Activated CD4-positive, alpha-beta T cell treated with anti-CD3 and anti-CD28 coated beads, Interleukin-2, Interleukin-4, amounts not matched to agents 100 ng/mL and 50 ng/mL, durations not matched to agents 16 hours and 8 hours (primary cell): ENCODE results near the gene NRXN3.
"Not testable (repeated sequence)": the region's sequence is repeated elsewhere in the genome, so short reads cannot be mapped to it uniquely, and the experiment has no call there.

Experiments used
- DNase-seq: peaks from one replicate; pipeline ENCODE4 v3.0.0-alpha.2; 2020; ENCODE audit warnings: low spot score

Gene NRXN3

DNA sequence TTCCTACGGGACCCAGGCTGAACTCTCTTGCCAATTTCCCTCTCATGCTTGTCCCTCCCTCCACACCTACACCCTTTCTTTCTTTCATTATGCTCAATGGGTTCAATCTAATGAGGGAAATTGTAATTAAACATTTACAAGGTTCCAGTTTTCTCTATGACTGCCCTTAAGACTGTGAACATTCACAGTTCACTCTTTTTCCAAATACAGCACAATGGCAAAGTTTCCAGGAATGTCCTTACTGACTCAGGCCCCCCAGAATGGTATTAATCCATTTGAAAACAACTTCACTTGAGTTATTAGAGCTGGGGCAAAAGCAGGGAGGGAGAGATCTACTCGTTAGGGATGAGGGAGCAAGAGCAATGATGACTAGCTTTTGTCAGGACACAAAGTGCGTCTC lies 892.1 kb downstream of the NRXN3 start:
- DNase-seq: no peak

DNA sequence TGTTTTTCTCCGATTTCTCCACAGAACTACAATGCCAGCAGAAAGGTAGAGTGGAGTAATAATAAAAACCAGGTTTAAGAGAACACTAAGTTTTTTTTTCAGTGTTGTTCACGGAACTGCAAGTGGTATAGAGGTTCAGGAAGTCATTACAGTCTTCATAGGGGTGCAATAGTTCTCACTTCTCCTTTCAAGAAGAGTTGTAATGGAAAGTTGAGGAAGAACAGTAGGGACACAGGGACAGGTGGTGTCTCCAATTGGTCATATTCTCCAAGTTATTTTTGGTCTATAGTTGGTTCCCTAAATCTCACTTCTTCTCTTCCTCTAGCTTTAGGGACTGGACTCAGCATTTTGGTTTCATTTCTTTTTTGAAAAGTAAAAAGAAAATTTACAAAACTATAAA lies 894.0 kb downstream of the NRXN3 start:
- DNase-seq: no peak

GRCh38 chr14:79074510-79074909 lies 904.3 kb downstream of the NRXN3 start:
- DNase-seq: no peak

- DNase-seq: no peak
Measured at GRCh38 chr14:79076428-79076827, 906.3 kb downstream of the NRXN3 start.

- DNase-seq: no peak
Measured at GRCh38 chr14:79077096-79077495, 906.9 kb downstream of the NRXN3 start.

GRCh38 chr14:79080040-79080439 lies 909.9 kb downstream of the NRXN3 start:
- DNase-seq: no peak

GRCh38 chr14:79082883-79083282 lies 912.7 kb downstream of the NRXN3 start:
- no peak for DNase-seq

- DNase-seq: no peak
Measured at GRCh38 chr14:79083356-79083755, 913.2 kb downstream of the NRXN3 start.

DNA sequence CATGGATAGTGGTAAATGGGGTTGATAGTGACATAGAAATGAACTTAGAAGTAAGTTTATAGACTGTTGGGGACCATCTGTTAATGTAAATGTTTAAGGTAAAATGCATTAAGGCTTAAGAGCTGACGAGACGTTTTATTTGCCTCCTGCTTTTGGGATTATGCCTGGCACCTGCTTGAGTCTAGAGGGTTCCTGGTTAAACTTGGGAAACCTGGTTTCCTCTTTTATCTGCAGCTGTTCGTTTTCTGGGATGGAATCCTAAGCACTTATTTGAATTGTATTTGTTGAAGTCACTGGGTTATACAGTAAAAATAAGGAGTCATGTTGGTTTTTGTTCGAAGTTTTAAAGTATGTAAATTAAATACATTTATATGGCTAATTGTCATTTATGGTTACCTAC lies 914.7 kb downstream of the NRXN3 start:
- no peak for DNase-seq

GRCh38 chr14:79089576-79089975 lies 919.4 kb downstream of the NRXN3 start:
- DNase-seq: no peak

DNA sequence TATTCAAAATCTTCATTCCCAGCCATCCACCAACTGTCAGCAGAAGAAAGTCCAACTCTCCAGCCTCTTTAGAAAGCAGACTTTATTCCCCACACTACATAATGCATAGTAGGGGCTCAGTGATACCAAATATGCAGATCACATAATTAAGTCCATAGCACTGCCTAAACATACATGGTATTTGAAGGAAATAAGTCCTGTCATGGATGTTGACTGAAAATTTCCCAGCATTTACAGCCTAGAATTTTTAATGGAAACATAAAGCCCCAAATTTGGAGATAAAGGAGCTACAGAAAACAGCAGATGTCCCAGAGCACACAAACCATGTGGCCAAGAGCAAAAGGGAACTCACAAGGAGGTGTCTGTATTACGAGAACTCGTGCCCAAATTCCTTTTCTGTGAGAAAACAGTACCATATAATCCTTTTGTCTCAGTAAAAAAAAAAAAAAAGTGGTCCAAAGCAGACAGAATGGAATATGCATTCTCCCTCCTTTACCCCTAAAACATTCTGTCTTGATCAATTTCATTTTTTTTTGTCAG lies 920.5 kb downstream of the NRXN3 start:
- no peak for DNase-seq

- DNase-seq: no peak
Measured at GRCh38 chr14:79091381-79091963, 921.3 kb downstream of the NRXN3 start.

DNA sequence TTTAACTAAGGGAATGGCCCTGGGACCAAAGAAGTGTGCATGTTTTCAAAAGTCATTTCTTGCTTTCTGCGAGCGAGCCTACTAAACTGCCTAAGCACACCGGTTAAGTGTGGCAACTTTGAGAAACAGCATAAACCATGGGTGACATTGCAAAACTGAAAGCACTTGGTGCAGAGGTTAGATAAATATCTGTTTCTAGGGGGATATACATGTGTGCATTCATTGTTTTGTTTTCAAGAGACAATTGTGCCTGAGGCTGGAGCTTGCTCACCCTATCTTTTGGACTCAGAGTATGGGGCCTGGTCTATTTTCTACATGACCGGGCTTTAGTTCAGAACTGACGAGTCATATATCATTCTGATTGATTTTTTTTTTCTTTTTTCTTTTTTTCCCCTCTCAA lies 923.4 kb downstream of the NRXN3 start:
- no peak for DNase-seq

- no peak for DNase-seq
Measured at GRCh38 chr14:79094951-79095350, 924.8 kb downstream of the NRXN3 start.

- DNase-seq: no peak
Measured at GRCh38 chr14:79096811-79097210, 926.6 kb downstream of the NRXN3 start.

GRCh38 chr14:79098324-79098723 lies 928.2 kb downstream of the NRXN3 start:
- DNase-seq: no peak

- no peak for DNase-seq
Measured at GRCh38 chr14:79100578-79100977, 930.4 kb downstream of the NRXN3 start.

DNA sequence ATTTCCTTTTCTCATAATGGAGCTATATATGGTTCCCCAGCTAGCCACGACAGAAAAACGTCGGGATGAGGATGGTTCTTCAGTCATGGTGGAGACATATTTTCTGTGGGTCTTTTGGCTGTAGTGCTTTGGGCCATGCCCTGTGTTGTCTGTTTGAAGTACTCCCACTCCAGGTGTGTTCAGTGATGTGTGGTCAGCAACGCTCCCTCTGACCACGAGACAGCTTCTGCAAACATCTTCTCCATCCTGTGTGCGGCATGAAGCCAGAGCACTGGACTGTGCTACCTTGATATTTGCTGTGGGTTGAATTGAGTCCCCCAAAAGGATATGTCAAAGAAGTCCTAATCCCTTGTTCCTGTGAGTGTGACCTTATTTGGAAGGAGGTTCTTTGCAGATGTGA lies 931.2 kb downstream of the NRXN3 start:
- no peak for DNase-seq

GRCh38 chr14:79103764-79104163 lies 933.6 kb downstream of the NRXN3 start:
- DNase-seq: no peak

DNA sequence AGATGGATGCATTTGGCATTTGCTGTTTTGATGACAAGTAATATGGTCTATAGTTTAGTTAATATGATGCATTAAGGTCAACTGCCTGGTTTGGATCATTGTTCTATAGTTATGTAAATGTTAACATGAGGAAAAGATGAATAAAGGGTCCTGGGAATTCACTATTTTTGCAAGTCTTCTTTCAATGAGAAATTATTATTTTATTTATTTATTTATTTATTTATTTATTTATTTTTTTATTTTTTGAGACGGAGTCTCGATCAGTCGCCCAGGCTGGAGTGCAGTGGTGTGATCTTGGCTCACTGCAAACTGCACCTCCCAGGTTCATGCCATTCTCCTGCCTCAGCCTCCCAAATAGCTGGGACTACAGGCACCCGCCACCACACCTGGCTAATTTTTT lies 940.4 kb downstream of the NRXN3 start:
- not testable (repeated sequence) for DNase-seq

GRCh38 chr14:79111987-79112501 lies 941.9 kb downstream of the NRXN3 start:
- no peak for DNase-seq

DNA sequence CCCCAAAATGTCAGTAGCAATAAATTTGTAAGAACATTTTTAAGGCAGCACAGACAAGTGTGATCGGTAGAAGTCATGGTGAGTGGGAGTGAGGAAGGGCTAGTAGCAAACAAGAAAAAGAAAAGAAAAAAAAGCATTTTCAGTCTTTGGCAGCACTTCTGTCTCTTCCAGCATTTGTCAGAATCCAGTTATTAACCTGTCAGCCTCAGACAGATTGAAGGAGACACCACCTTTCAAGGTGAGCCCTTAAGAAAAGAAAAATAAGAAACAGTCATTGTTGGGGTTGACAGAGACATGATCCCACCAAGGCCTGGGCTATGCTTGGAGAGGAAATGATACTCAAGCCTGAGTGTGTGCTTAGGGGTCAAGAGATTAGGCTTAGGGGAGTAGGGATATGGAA lies 947.4 kb downstream of the NRXN3 start:
- no peak for DNase-seq

- no peak for DNase-seq
Measured at GRCh38 chr14:79118291-79118690, 948.1 kb downstream of the NRXN3 start.

DNA sequence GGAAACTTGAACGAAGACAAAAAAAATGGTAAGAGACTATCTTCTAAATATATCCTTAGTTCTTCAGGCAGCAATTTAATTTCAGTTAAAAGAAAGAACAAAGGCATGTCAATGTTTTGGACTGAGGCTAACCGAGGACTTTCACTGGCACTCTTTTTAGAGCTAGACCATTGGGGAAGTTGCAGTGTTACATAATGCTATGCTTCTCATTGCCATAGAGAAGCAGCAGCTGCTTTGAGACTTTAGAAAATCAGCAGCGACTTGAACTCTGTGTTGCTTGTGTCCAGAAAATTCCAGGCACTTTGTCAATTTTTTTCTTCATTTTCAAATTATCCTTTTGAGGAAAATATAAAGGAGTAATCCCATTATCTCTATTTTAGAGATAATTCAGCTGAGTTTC lies 964.2 kb downstream of the NRXN3 start:
- DNase-seq: no peak
